ENCODE measurements around the gene TGFB1I1. TPM values are rescaled to one million over a fixed set of nuclear protein-coding genes. Genes with fewer than 3 reads are reported as not detected.
"Not testable (repeated sequence)": the region's sequence is repeated elsewhere in the genome, so short reads cannot be mapped to it uniquely, and the experiment has no call there.

Gene TGFB1I1
- total RNA-seq, 1 donor from 2014 or later: 13.2 TPM

DNA sequence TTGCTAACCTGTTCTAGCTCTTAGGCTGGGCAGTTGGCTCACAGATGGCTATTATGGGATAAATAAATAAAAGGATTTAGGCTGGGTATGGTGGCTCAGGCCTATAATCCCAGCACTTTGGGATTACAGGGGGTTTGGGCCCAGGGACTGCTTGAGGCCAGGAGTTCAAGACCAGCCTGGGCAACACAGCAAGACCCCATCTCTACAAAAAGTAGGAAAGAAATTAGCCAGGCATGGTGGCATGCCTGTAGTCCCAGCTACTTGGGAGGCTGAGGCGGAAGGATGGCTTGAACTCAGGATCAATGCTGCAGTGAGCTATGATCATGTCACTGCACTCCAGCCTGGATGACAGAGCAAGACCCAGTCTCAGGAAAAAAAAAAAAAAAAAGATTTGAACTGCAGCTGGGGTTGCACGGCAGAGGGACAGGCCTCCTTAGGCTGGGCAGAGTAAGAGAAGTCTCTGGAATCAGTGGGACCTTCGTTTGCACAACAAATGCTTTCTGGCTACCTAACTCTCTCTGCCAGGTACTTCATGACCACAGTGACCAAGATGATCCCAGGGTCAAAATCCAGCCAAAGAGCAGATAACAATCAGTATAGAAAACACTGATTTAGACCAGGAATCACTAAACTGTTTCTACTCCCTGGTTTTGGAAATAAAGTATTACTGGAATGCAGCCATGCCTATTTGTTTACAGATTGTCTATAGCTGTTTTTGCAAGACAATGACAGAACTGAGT, 29.4 kb downstream of the TGFB1I1 start:
- ATAC-seq (ENCODE audit: poor library complexity): no peak
- intact Hi-C loops (cut with DNase I): no loop called here
- DNase-seq: no peak

DNA sequence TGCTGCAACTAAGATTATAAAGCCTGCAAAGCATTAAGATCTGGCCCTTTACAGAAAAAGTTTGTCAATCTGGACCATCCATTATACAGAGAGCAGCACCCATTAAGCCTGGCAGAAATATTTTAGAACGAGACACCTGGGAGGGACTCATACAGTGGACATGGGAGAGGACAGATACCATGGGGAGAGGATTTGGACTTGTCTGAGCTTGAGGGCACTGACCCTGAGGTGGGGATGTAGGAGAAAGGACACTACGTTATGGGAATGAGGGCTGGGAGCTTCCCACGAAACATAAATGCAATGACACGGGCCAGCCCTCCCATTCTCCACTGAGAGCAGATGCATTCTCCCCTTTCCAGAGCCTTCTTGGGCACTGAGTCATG, 30.0 kb downstream of the TGFB1I1 start:
- no peak for ATAC-seq (ENCODE audit: poor library complexity)
- DNase-seq: no peak
- intact Hi-C loops (cut with DNase I): no loop called here

DNA sequence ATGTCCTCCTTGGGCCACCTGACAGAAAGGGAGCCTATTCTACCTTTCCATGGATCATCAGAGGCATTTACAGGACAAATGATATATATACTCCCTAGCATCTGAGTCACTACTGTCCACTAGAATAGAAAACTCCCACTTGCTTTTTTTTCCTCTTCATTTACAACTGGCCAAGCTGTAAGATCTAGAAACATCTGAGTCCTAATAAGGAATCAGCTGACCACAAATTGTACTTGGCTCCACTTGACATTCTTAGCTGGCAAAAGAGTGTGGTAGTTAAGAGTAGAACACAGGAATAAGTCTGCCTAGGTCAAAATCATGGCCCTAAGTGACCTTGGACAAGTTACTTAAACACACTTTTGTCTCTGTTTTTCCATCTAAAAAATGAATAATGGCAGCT, 31.0 kb downstream of the TGFB1I1 start:
- intact Hi-C loops (cut with DNase I): no loop called here
- ATAC-seq (ENCODE audit: poor library complexity): no peak

DNA sequence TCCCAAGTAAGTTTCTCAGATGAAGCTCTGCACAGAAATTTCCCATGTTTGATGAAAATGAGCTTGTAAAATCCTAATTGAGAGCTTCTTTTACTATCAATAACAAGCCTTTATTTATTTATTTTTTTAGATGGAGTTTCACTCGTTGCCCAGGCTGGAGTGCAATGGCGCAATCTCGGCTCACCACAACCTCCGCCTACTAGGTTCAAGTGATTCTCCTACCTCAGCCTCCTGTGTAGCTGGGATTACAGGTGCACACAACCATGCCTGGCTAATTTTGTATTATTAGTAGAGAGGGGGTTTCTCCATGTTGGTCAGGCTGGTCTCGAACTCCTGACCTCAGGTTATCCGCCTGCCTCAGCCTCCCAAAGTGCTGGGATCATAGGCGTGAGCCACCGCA, 31.6 kb downstream of the TGFB1I1 start:
- ATAC-seq (ENCODE audit: poor library complexity); intact Hi-C loops (cut with DNase I); DNase-seq: not testable (repeated sequence)

More for the DNA sequence above, 31.0 kb downstream of the TGFB1I1 start:
- DNase-seq: no peak

DNA sequence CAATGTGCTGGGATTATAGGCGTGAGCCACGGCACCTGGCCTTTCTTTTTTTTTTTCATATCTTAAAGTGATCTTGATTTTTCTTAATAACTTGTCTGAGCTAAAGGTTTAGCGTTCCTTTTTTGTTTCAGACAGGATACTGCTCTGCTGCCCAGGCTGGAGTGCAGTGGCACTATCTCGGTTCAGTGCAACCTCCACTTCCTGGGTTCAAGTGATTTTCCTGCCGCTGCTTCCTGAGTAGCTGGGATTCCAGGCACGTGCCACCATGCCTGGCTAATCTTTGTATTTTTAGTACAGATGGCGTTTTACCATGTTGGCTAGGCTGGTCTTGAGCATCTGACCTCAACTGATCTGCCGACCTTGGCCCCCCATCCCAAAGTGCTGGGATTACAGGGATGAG, 32.2 kb downstream of the TGFB1I1 start:
- intact Hi-C loops (cut with DNase I): no loop called here
- no peak for DNase-seq
- no peak for ATAC-seq (ENCODE audit: poor library complexity)

GRCh38 chr16:31505483-31505882, 33.5 kb downstream of the TGFB1I1 start:
- intact Hi-C loops (cut with DNase I): no loop called here
- DNase-seq (no peak), ATAC-seq (ENCODE audit: poor library complexity) (no peak)

GRCh38 chr16:31507617-31507928, 35.6 kb downstream of the TGFB1I1 start:
- intact Hi-C loops (cut with DNase I): no loop called here
- DNase-seq (no peak), ATAC-seq (ENCODE audit: poor library complexity) (no peak)

GRCh38 chr16:31507929-31508705, 36.2 kb downstream of the TGFB1I1 start, which contains the start of gene RUSF1:
Gene RUSF1 (minus strand): TSS chr16:31508391. CDS start chr16:31508373, 18 bp downstream.
- ATAC-seq (ENCODE audit: poor library complexity): peak; percentile 99
- intact Hi-C loops (cut with DNase I): no loop called here

GRCh38 chr16:31508706-31509195, 36.8 kb downstream of the TGFB1I1 start:
- ATAC-seq (ENCODE audit: poor library complexity) (peak; percentile 11), DNase-seq (no peak)
- intact Hi-C loops (cut with DNase I): no loop called here

More at GRCh38 chr16:31507929-31508705, 36.2 kb downstream of the TGFB1I1 start, which contains the start of gene RUSF1:
- peak; percentile 97 for DNase-seq

GRCh38 chr16:31513126-31513525, 41.2 kb downstream of the TGFB1I1 start:
- intact Hi-C loops (cut with DNase I): no loop called here
- no peak for DNase-seq
- no peak for ATAC-seq (ENCODE audit: poor library complexity)

- ATAC-seq (ENCODE audit: poor library complexity) (no peak), DNase-seq (no peak)
- intact Hi-C loops (cut with DNase I): no loop called here
Observed at GRCh38 chr16:31513884-31514283, 41.9 kb downstream of the TGFB1I1 start.

- ATAC-seq (ENCODE audit: poor library complexity): no peak
- intact Hi-C loops (cut with DNase I): no loop called here
- no peak for DNase-seq
Observed at GRCh38 chr16:31517800-31518402, 45.9 kb downstream of the TGFB1I1 start.

DNA sequence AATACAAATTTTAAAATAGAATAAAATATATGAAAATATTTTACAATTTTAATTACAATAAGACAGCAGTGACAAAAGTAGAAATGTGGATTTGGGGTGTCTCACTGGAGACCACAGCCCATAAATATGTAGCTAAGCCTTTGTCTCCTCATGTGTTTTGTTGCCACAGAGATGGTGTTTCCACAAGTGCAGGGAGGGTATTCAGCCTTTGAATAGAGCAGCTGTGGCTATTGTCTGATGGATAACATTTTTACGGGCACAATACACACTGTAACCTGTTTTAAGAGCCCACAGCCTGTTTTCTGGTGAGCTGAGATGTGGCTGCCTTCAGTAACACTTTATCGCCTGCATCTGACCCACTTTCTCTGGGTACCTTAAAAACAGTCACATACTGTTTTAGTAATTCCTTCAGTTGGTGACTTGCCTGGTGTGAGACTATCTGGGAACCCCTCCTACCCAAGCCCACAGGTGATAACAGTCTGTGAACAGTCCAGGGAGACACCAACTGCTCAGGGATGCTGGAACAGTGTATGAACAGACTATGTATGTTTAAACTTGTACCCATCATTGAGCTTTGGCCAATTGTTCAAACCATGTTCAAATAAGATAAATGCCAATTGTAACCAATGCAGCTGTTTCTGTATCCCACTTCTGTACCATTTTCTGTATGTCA, 47.9 kb downstream of the TGFB1I1 start:
- ATAC-seq (ENCODE audit: poor library complexity): no peak
- intact Hi-C loops (cut with DNase I): no loop called here
- no peak for DNase-seq

DNA sequence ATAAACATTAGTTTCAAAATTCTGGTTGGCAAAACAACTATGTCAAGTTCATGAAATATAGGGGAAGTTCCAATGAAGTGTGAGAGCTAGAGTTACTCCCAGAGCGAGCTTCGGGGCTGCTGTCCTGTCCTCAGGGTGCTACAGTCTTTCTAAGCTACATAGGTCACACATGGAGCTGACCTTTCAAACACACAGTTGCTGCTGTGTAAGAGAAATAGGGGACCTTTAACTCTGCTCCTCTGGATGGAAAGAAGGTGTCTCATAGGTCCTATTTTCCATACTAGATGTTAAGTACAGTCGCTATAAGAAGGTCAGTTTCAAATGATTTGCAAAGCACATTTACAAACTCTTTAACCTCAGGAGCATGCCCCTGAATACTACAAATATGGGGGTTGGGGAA, 49.4 kb downstream of the TGFB1I1 start:
- DNase-seq (no peak), ATAC-seq (ENCODE audit: poor library complexity) (no peak)
- intact Hi-C loops (cut with DNase I): no loop called here

DNA sequence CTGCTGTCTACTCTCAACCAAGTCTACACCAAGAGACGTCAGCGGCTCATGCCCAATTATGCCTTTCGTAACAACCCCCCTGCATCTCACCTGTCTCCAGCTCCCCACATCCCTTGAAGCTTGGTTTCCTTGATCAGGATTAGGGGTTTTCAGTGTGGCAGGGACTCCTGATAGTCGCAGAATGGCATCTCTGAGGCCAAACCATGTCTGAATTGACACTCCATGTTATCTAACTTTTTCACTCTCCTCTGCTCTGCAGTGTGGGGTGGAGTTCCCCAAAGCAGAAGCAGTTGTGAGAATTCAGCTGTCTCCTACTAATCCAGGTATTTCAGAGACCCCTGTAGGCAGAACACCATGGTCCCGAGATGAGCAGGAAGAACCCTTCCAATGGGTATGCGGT, 50.1 kb downstream of the TGFB1I1 start:
- intact Hi-C loops (cut with DNase I): no loop called here

GRCh38 chr16:31523768-31524167, 51.8 kb downstream of the TGFB1I1 start:
- ATAC-seq (ENCODE audit: poor library complexity); intact Hi-C loops (cut with DNase I); DNase-seq: not testable (repeated sequence)

More for the DNA sequence above, 50.1 kb downstream of the TGFB1I1 start:
- no peak for ATAC-seq (ENCODE audit: poor library complexity)
- no peak for DNase-seq

DNA sequence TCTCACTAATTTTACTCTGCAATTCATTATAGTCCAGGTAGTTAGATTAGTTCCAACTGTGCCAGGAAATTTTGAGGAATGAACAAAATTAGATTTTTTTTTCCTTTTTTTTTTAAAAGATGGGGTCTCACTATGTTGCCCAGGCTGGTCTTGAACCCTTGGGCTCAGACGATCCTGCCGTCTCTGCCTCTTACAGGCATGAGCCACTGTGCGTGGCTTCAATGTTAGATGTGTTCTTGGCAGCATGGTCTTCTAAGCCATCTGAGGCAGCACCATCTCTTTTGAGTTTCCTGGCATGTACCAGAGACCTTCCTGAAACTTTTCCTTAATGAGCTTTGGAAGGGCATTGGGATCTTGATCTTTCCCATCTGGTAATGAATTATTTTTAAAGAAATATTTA, 53.2 kb downstream of the TGFB1I1 start:
- ATAC-seq (ENCODE audit: poor library complexity) (no peak), DNase-seq (no peak)
- intact Hi-C loops (cut with DNase I): no loop called here

All from Right ventricle myocardium superior (tissue), 1 donor.